GM12878 (cell line): ENCODE data around the gene OLFML2A. TPM values are rescaled to one million over a fixed set of nuclear protein-coding genes. Genes with fewer than 3 reads are reported as not detected.

Source experiments
- CHD4 ChIP-seq: fragments of 200-600 bp; sonication (generic); IDR thresholded peaks from 2 replicates; pipeline ENCODE4 v1.6.1; 2016; ENCODE audit warnings: mild to moderate bottlenecking
- CREB1 ChIP-seq: IDR thresholded peaks from 2 replicates; pipeline ENCODE4 v1.6.1; 2012; ENCODE audit warnings: low read depth, mild to moderate bottlenecking, inconsistent platforms
- CREM ChIP-seq: IDR thresholded peaks from 2 replicates; pipeline ENCODE4 v1.6.1; 2014; ENCODE audit warnings: antibody characterized with exemption, low read depth
- HDAC2 ChIP-seq: fragments of 200-600 bp; sonication (generic); IDR thresholded peaks from 2 replicates; pipeline ENCODE4 v1.6.1; 2017
- HDAC6 ChIP-seq: fragments of 200-600 bp; sonication (generic); IDR thresholded peaks from one replicate; pipeline ENCODE4 v1.8.0; 2017; ENCODE audit warnings: antibody characterized with exemption; ENCODE audit not compliant: unreplicated experiment
- IKZF2 ChIP-seq, 2 experiments: fragments of 450-650 bp; IDR thresholded peaks; 2 replicates each; pipeline ENCODE4 v1.6.1; 2017; ENCODE audit warnings: mild to moderate bottlenecking in 2 of 2, moderate library complexity in 2 of 2
- KAT2A ChIP-seq: conservative IDR thresholded peaks from 2 replicates; pipeline ENCODE4 v1.6.1; 2011; ENCODE audit warnings: low read depth, low read length; ENCODE audit not compliant: control insufficient read depth
- MEF2A ChIP-seq: IDR thresholded peaks from 2 replicates; pipeline ENCODE4 v1.6.1; 2011; ENCODE audit warnings: low read depth, mild to moderate bottlenecking, low read length, moderate library complexity; ENCODE audit not compliant: insufficient read depth
- MTA2 ChIP-seq: fragments of 450-650 bp; IDR thresholded peaks from 2 replicates; pipeline ENCODE4 v1.6.1; 2016; ENCODE audit warnings: low read depth, mild to moderate bottlenecking, moderate library complexity
- MXI1 ChIP-seq: fragments of 150-350 bp; IDR thresholded peaks from 2 replicates; pipeline ENCODE4 v1.6.1; 2011; ENCODE audit warnings: low read depth, mild to moderate bottlenecking, inconsistent platforms, low read length, improper control_type of control experiment
- MYB ChIP-seq: fragments of 150-350 bp; IDR thresholded peaks from 2 replicates; pipeline ENCODE4 v1.6.1; 2014; ENCODE audit warnings: mild to moderate bottlenecking, low read depth, low read length, borderline replicate concordance
- MYC ChIP-seq: IDR thresholded peaks from 2 replicates; pipeline ENCODE4 v1.6.1; 2011; ENCODE audit warnings: mild to moderate bottlenecking, low read length, moderate library complexity, inconsistent platforms; ENCODE audit not compliant: insufficient read depth, insufficient replicate concordance, insufficient read length, severe bottlenecking
- SPI1 ChIP-seq: IDR thresholded peaks from 2 replicates; pipeline ENCODE4 v1.6.1; 2011; ENCODE audit warnings: low read depth, mild to moderate bottlenecking, low read length, moderate library complexity, borderline replicate concordance; ENCODE audit not compliant: insufficient read depth
- TAF1 ChIP-seq: IDR thresholded peaks from 2 replicates; pipeline ENCODE4 v1.6.1; 2011; ENCODE audit warnings: mild to moderate bottlenecking, low read depth, low read length, borderline replicate concordance
- ZNF384 ChIP-seq: IDR thresholded peaks from 2 replicates; pipeline ENCODE4 v1.6.1; 2012; ENCODE audit warnings: low read depth, mild to moderate bottlenecking, low read length, improper control_type of control experiment, borderline replicate concordance
- polyA plus RNA-seq, 11 experiments: library from polyadenylated mRNA; depleted of rRNA in 4 of 11; unstranded in 6 of 11; stranded (reverse) in 5 of 11; fragments of >200 nt; fragmentation: Nextera tagmentation in 4 of 11; fragmentation: Illumina TruSeq in 1 of 11; extraction: Ambion mirVana in 4 of 11; extraction: Trizol in 1 of 11; gene quantifications; 1 replicate in 1 of 11; 2 replicates in 10 of 11; pipeline versions ENCODE4 v1.2.1 to v1.2.3, GENCODE V29; 2011 to 2016; ENCODE audit warnings: inconsistent platforms in 2 of 11, missing spikeins in 2 of 11, low read depth in 1 of 11
- total RNA-seq, 4 experiments: library from RNA; depleted of rRNA in 3 of 4; stranded (reverse); fragments of >200 nt in 3 of 4; fragmentation: Illumina TruSeq in 1 of 4; extraction: Trizol in 1 of 4; gene quantifications; 2 replicates each; pipeline versions ENCODE4 v1.2.1 to v1.2.3, GENCODE V29; 2013 to 2021
- TF ChIP-seq, protein P1 (sequence below): fragments of 150-350 bp; IDR thresholded peaks from 2 replicates; pipeline ENCODE4 v1.6.1; 2016; ENCODE audit warnings: low read depth, low read length
- TF ChIP-seq, protein P2 (sequence below): fragments of 450-650 bp; IDR thresholded peaks from 2 replicates; pipeline ENCODE4 v1.6.1; 2018; ENCODE audit warnings: borderline replicate concordance, mild to moderate bottlenecking; ENCODE audit not compliant: partially characterized antibody

Gene OLFML2A
- total and polyA plus RNA-seq, 10 of the 15 experiments (the other 5 are each of a cell fraction or from before 2014, with no cell fraction given), result 0.02 to 0.13 (median 0.10) TPM; not detected in 4

DNA sequence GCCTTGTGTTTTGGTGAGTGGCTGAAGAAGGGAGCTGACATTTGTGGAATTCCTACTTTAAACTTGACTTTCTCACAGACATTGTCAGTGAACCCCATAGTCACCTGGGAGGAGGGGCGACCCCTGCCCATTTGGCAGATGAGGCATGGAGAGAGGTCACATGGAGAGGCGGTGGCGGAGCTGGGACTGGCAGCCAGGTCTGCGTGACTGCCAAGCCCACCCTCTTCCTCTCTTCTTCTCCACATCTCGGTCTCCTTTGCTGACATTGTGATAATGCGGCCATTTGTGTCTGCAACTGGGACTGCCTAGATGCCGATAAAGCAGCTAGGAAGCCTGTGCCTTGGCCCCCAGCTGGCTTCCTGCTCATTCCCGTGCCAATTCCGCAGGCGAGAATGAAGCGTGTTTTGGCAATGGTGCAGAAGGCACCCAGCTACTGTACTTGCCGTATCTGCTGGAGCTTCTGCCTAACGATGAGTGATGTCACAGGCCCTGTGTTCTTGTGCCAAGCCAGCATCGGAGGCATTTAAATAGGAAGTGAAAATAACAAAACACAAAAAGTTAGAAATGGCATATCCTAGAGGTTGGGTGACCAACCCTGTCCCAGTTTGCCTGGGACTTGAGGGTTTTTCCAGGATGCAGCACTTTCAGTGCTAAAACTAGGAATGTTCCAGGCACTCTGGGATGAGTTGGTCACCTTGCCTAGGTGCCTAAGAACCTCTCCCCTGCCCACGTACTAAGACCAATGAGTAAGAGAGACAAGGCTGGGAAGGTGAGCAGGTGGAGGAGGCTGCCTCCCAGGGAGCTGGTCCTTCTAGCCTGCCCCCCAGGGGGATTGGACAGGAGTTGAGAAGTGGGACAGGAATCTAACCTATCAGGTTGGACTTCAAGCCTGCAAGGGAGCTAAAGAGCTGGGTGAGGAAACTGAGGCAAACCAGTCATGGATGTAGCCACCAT lies 23.6 kb downstream of the OLFML2A start (continued):
- TF ChIP-seq MYC (no peak), HDAC6 (no peak), CHD4 (no peak), TAF1 (no peak), HDAC2 (no peak), CREM (peak; percentile 95), ZNF384 (no peak), SPI1 (peak; percentile 60; the same call in 1 of the 2 replicates), CREB1 (peak; percentile 89), MYB (no peak), MTA2 (no peak), MEF2A (no peak), IKZF2 (IDR thresholded peaks at IDR 0.05) (peak; percentile 37 to 46; a peak in 3 of 4 replicates), MXI1 (no peak), KAT2A (no peak)
- TF ChIP-seq, protein P1, sequence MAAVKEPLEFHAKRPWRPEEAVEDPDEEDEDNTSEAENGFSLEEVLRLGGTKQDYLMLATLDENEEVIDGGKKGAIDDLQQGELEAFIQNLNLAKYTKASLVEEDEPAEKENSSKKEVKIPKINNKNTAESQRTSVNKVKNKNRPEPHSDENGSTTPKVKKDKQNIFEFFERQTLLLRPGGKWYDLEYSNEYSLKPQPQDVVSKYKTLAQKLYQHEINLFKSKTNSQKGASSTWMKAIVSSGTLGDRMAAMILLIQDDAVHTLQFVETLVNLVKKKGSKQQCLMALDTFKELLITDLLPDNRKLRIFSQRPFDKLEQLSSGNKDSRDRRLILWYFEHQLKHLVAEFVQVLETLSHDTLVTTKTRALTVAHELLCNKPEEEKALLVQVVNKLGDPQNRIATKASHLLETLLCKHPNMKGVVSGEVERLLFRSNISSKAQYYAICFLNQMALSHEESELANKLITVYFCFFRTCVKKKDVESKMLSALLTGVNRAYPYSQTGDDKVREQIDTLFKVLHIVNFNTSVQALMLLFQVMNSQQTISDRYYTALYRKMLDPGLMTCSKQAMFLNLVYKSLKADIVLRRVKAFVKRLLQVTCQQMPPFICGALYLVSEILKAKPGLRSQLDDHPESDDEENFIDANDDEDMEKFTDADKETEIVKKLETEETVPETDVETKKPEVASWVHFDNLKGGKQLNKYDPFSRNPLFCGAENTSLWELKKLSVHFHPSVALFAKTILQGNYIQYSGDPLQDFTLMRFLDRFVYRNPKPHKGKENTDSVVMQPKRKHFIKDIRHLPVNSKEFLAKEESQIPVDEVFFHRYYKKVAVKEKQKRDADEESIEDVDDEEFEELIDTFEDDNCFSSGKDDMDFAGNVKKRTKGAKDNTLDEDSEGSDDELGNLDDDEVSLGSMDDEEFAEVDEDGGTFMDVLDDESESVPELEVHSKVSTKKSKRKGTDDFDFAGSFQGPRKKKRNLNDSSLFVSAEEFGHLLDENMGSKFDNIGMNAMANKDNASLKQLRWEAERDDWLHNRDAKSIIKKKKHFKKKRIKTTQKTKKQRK, result no peak
- TF ChIP-seq, protein P2, sequence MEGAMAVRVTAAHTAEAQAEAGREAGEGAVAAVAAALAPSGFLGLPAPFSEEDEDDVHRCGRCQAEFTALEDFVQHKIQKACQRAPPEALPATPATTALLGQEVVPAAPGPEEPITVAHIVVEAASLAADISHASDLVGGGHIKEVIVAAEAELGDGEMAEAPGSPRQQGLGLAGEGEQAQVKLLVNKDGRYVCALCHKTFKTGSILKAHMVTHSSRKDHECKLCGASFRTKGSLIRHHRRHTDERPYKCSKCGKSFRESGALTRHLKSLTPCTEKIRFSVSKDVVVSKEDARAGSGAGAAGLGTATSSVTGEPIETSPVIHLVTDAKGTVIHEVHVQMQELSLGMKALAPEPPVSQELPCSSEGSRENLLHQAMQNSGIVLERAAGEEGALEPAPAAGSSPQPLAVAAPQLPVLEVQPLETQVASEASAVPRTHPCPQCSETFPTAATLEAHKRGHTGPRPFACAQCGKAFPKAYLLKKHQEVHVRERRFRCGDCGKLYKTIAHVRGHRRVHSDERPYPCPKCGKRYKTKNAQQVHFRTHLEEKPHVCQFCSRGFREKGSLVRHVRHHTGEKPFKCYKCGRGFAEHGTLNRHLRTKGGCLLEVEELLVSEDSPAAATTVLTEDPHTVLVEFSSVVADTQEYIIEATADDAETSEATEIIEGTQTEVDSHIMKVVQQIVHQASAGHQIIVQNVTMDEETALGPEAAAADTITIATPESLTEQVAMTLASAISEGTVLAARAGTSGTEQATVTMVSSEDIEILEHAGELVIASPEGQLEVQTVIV, result no peak
- TF ChIP-seq, all 136 proteins: peak for 11
